ENCODE measurements around the gene RBM39.

Gene RBM39

DNA sequence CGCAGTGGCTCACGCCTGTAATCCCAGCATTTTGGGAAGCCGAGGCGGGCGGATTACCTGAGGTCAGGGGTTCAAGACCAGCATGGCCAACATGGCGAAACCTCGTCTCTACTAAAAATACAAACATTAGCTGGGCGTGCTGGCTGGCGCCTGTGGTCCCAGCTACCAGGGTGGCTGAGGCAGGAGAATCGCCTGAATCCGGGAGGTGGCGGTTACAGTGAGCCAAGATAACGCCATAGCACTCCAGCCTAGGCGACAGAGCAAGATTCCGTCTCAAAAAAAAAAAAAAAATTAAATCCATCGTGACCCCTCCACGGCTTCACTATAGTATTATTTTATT, 76.1 kb downstream of the RBM39 start:
- no peak for DNase-seq

DNA sequence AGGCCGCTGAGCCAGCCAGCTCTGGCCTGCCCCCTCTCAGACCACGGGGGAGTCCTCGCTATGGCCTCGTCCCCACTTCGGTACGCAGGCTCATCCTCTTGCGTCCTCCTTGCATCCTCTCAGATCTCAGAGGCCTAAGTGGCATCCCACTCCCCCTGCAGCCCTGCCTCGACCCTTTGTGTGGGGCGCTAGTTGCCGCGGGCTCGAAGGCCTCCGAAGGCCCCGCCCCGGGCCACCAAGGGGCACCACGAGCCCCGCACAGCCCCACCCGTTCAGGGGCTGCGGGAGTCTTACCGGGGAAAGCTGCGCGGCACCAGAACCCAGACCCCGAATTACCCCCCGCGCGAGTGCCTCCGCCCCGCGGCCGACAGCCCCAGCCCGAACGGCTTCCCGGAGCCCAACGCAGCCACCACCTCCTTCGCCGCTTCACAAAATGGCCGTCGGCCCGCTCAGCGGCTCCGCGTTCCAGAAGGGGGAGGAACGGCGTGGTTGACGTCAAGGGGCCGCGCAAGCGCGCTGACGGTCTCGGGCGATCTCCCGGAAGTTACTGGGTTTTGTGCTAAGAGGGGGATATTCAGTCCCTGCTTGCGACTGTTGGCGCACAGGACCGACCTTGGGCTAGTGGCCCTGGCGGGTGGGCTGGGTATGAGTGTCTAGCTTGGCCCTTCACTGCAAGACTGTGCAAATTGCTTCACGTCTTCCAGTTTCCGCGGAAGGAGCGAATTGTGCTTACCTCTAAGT, 77.4 kb downstream of the RBM39 start, which contains the start of the genes CPNE1 and RBM12:
TSS of gene CPNE1 (minus strand) at position 435 of the 741 bp plus-strand sequence. CDS start 31,977 bp downstream, outside the sequence.
TSS of gene RBM12 (minus strand) at position 435 of the 741 bp plus-strand sequence. CDS start 9,578 bp downstream, outside the sequence.
- peak; percentile 96 for DNase-seq

DNA sequence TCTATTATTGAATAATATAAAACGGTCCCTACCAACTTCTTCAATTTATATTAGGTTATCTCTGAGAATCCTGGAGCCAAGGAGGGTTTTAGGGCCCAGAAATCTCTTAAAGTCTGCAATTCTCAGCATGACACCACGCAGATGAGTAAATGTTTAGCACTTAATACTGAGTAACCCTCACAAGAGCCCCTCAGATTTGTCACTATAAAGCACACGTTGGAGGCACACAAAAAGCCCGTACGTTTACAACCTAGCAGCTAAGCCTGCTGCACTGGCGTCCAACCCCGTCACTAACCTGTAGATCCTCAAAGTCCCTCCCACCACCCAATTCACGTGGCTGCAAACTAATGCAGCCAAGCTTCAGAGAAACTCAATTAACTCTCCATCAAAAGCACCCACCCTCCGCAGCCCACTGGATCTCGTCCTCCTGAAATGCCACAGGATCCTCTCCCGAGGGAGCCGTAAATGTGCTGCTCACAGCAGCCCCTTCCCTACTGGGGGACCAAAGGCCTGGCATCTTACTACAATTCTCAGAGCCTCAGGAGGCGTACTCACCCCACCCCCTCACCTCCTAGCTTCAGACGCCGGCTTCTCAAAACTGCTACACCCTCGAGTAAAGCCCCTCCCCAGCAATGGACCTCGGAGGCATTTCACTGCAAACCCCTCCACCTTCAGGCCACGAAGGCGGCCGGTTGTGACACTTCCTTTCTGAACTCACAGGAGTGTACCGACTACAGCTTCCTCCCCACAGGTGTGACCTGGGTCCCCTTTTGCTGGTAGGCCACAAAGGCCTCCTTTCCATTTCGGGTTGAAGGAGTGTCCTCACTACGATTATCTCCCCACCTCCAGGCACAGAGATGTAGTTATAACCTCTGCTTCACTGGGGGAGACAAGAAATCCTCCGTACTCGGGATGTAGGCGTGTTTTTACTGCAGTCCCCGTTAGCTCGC, 78.3 kb downstream of the RBM39 start:
- peak; percentile 69 for DNase-seq

DNA sequence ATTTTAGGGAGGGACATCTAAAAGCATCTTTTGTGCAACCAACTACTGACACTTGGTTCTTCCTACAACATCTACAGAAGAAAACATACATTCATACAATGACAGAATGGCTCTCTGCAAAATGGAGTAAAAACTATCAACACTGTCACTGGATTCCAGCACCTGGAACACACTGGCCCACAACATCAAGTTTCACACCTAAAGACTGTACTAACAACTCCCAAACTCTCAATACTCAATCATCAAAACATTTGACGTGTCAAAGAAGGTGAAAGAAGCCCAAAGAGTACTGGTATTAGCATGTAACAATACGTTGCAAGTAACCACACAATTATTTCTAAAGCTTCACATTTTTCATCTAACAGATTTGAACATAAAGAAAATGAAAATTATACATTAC, 79.5 kb downstream of the RBM39 start:
- peak; percentile 53 for DNase-seq

DNA sequence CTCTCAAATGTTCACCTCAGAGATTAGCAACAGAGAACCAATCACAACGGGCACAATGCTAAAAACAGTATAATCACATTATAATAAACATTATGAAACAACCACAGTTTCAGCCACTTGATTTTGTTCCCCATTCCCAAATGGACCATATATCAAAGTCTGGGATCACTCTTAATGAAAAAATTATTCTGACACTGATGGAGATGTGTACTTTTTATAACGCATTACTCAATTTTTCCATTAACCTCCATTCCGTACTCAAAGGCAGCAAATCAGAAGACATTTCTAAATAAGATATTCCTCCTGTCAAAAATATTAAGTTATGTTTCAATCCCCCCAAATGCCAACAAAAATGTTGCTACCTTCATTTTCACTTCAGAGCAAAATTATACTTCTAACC, 80.2 kb downstream of the RBM39 start:
- no peak for DNase-seq

DNA sequence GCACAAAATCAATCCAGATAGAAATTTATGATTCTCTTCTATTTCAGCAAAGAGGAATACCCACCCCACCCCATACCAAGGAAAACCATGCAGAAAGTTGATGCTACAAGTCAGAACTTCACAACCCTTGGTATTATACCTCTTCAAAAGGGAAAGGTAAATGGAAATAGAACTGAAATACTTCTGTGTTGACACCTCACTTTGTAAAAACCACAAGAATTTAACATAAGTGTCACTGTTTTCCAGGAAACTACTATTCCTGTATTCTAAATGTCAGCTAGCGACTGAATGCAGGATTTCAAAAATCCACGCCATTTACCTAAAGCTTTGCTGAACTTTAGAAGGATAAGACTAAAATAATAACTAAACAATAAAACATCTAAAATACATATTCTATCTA, 81.0 kb downstream of the RBM39 start:
- peak; percentile 37 for DNase-seq

DNA sequence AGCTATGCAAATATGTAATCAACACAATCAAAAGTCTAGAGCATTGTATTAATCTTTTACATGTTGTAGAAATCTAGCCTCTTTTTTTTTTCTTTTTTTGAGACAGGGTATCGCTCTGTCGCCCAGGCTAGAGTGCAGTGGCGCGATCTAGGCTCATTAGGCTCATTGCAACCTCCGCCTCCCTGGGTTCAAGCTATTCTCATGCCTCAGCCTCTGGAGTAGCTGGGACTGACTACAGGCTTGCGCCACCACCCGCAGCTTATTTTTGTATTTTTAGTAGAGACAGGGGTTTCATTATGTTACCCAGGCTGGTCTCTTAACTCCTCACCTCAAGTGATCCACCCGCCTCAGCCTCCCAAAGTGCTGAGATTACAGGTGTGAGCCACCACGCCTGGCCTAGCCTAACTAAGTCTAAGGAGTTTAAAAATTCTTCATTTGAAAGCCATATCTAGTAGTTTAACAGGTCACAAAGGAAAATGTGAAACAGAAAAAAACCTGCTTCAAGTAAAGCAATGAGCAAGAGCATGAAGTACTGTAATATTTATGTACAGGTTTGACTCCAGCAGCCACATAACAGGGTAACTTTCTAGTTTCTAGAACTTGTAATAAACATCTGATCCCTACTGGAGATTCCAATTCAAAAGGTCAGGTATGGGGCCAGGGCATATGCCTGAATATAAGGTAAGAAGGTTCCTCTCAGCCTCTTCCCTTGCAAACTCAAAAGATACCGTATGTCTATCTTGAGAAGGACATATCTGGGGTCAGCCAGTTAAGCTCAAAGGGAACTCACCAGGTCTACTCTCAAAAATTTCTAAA, 81.7 kb downstream of the RBM39 start:
- DNase-seq, result peak; percentile 43

DNA sequence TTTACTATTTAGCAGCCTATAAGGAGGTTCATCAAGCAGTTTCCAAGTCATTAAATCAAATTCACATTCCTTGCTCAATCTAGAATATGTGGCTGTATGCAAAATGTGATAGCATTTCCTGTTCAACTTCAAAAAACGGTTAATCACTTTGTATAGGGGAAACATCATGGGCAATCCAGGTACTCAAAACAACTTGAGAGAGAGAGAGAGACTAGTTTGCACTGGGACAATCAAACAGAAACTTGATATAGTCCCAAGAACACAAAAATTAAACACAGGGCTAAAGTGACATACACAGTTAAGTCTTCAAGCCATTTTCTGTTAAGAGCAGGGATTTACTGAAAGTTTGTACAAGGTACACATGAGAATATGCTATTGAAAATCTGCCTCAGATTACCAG, 84.8 kb downstream of the RBM39 start:
- no peak for DNase-seq

DNA sequence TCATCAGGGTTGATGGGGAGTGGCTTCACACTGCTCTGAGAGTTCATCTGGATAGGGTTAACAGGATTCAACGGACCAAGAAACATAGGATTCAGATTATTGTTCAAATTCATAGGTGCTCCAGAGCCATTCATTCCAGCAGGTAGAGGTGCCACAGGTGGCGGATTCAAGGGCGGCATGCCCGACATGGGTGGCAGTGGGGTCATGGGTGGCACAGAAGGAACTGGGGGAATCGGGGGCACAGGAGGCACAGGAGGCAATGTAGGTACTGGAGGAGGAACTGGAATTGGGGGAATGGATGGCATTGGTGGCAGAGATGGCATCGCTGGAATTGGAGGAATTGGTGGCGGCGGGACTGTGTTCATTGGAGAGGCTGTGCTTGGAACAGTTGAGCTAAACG, 87.6 kb downstream of the RBM39 start:
- no peak for DNase-seq

DNA sequence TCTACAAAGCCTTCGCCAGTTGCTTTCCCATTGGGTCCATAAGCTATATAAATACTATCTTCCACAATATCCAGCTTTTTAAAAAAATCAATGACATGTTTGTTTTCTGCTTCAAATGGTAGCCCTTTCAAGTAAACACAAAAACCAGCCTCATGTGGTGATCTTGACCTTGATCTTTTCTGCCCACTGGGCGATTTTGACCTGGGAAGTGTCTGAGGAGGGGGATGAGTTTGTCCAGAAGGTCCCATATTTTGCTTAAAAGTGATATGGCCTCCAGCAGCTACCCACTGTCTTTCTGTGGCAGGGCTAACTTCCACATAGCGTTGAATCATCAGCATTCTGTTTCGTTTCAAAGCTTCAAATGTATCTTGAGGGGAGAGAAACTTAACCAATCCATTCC, 88.2 kb downstream of the RBM39 start:
- no peak for DNase-seq
